WTC11 (cell line): ENCODE measurements around the gene CASR.

ENCODE experiments used
- CTCF ChIP-seq: fragments of 200-600 bp; IDR thresholded peaks from 2 replicates; pipeline ENCODE4 v1.8.0; 2022; ENCODE audit warnings: antibody characterized with exemption
- FOXK1 ChIP-seq: sonication (generic); formaldehyde crosslinking; IDR thresholded peaks from 2 replicates; pipeline ENCODE4 v1.8.0; 2022; ENCODE audit warnings: mild to moderate bottlenecking, moderate library complexity, missing genetic modification reagents
- JAZF1 ChIP-seq: fragments of 250-450 bp; sonication (Bioruptor Pico); IDR thresholded peaks from 2 replicates; pipeline ENCODE4 v1.9.0; 2021; ENCODE audit warnings: moderate library complexity, mild to moderate bottlenecking, inconsistent platforms
- MLX ChIP-seq: sonication (generic); formaldehyde crosslinking; IDR thresholded peaks from 2 replicates; pipeline ENCODE4 v1.8.1; 2023; ENCODE audit warnings: mild to moderate bottlenecking, missing genetic modification reagents, moderate library complexity

GRCh38 chr3:122263058-122263457 is 79.6 kb downstream of the CASR start:
- TF ChIP-seq FOXK1 (CRISPR knock-in tag) (no peak), CTCF (no peak), JAZF1 (no peak), MLX (CRISPR knock-in tag) (no peak)
